Stimulated activated CD8-positive, alpha-beta memory T cell treated with anti-CD3 and anti-CD28 coated beads, Interleukin-7, amount 100 ng/mL, for 4 hours (primary cell): ENCODE results near the gene EVA1C.

ENCODE experiments used
- DNase-seq, 2 donors: peaks; one replicate each; pipeline ENCODE4 v3.0.0-alpha.2; 2020; ENCODE audit warnings: low read depth in 2 of 2

The EVA1C gene

GRCh38 chr21:32562426-32562825 is 149.9 kb downstream of the EVA1C start:
- DNase-seq = no peak

DNA sequence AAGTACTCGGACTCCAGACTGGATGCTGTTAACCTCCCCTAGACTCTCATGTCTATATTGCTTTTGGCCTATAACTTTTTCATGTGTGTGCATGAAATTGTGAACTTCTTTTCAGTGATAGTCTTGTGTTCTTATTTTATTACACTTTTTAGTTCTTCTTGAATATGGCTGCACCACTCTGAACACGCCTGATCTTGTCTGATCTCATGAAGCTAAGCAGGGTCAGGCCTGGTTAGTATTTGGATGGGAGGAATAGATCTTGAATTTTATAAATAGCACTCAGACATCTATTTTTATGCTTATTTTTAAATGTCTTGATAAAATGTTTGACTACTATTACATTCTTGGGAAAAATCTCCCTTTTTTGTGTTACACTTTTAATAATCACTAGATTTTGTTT is 150.4 kb downstream of the EVA1C start:
- DNase-seq = no peak
